Esophagus muscularis mucosa (tissue), 4 donors: ENCODE data around the gene BICC1. TPM values are rescaled to one million over a fixed set of nuclear protein-coding genes. Genes with fewer than 3 reads are reported as not detected.

Experiments used
- DNase-seq: peaks from one replicate; pipeline ENCODE4 v3.0.0-alpha.2; 2017; ENCODE audit errors: extremely low spot score
- H3K27ac ChIP-seq, 4 donors: fragments of 200-600 bp; sonication (generic); replicated peaks in 1 of 4; 1 replicate in 3 of 4; 2 replicates in 1 of 4; pipeline ENCODE4 v1.5.1; 2016 to 2019; ENCODE audit warnings: mild to moderate bottlenecking in 1 of 4
- H3K27me3 ChIP-seq, 4 donors: fragments of 200-600 bp; sonication (generic); one replicate each; pipeline versions ENCODE4 v1.5.1 to v1.6.0; 2016 to 2019
- H3K36me3 ChIP-seq, 4 donors: fragments of 200-600 bp; sonication (generic); one replicate each; pipeline ENCODE4 v1.5.1; 2016 to 2019
- H3K4me1 ChIP-seq, 4 donors: fragments of 200-600 bp; sonication (generic); one replicate each; pipeline ENCODE4 v1.5.1; 2016 to 2019
- H3K4me3 ChIP-seq, 4 donors: fragments of 200-600 bp; sonication (generic); 1 replicate in 2 of 4; 2 replicates in 2 of 4; pipeline ENCODE4 v1.5.1; 2016 to 2019; ENCODE audit warnings: mild to moderate bottlenecking in 4 of 4, moderate library complexity in 1 of 4
- H3K9me3 ChIP-seq, 4 donors: fragments of 200-600 bp; sonication (generic); 1 replicate in 3 of 4; 2 replicates in 1 of 4; pipeline ENCODE4 v1.5.1; 2016 to 2019
- EP300 ChIP-seq: sonication (generic); formaldehyde crosslinking; IDR thresholded peaks from one replicate; pipeline ENCODE4 v1.6.1; 2017; ENCODE audit warnings: antibody characterized with exemption
- POLR2A ChIP-seq: fragments of 450-650 bp; IDR thresholded peaks from one replicate; pipeline ENCODE4 v1.6.1; 2017; ENCODE audit warnings: antibody characterized with exemption, moderate library complexity, mild to moderate bottlenecking, low read depth
- POLR2AphosphoS5 ChIP-seq, 2 donors: sonication (generic); formaldehyde crosslinking; IDR thresholded peaks; one replicate each; pipeline ENCODE4 v1.6.1; 2017; ENCODE audit warnings: antibody characterized with exemption in 2 of 2
- WGBS: methylation state at CpG from one replicate; pipeline ENCODE4 v1.1.5; 2018; 5-methylcytosine and 5-hydroxymethylcytosine counted together
- intact Hi-C: fragments of 100-400 bp; cut with DNase I; formaldehyde crosslinking; loops from one replicate; pipeline ENCODE4 v1.15.1; 2023
- total RNA-seq, 4 donors: library from RNA; depleted of rRNA; stranded (reverse); fragments of >200 nt; gene quantifications; one replicate each; pipeline versions ENCODE4 v1.1.0 to v1.2.1, GENCODE V29; 2016
- TF ChIP-seq, protein P1 (sequence below), 3 experiments: fragments of 200-600 bp in 2 of 3; fragments of 450-650 bp in 1 of 3; sonication (generic) in 2 of 3; IDR thresholded peaks; one replicate each; pipeline ENCODE4 v1.5.1; 2017 to 2019; ENCODE audit warnings: antibody characterized with exemption in 3 of 3, mild to moderate bottlenecking in 2 of 3, moderate library complexity in 1 of 3

Gene BICC1
- total RNA-seq, 4 donors from 2014 or later: 19.1 to 24.9 (median 20.5) TPM

DNA sequence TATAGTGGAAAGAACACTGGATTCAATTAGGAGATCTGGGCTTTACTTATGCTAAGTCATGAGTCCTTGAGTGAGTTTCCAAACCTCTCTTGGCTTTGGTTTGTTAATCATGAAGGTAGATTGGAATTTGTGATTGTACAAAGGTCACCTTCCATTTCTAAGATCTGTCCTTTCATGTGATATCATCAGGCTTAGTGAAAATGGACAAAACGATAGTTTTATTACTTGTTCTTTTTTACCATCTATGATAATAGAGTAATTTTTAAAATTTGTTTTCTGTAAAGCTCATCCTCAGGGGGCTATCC is 309.0 kb downstream of the BICC1 start:
- H3K4me3 ChIP-seq: no peak overlapping the region
- H3K36me3 ChIP-seq: no peaks in the 10 kb centered on the region
- no peaks in the 10 kb centered on the region for H3K9me3 ChIP-seq
- peaks cover 0 to 22% (median 6%) of the 10 kb centered on the region in 4 donors for H3K4me1 ChIP-seq
- no peak for DNase-seq
- TF ChIP-seq, protein P1, sequence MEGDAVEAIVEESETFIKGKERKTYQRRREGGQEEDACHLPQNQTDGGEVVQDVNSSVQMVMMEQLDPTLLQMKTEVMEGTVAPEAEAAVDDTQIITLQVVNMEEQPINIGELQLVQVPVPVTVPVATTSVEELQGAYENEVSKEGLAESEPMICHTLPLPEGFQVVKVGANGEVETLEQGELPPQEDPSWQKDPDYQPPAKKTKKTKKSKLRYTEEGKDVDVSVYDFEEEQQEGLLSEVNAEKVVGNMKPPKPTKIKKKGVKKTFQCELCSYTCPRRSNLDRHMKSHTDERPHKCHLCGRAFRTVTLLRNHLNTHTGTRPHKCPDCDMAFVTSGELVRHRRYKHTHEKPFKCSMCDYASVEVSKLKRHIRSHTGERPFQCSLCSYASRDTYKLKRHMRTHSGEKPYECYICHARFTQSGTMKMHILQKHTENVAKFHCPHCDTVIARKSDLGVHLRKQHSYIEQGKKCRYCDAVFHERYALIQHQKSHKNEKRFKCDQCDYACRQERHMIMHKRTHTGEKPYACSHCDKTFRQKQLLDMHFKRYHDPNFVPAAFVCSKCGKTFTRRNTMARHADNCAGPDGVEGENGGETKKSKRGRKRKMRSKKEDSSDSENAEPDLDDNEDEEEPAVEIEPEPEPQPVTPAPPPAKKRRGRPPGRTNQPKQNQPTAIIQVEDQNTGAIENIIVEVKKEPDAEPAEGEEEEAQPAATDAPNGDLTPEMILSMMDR (IDR thresholded peaks at IDR 0.05): no peak
- no peak for TF ChIP-seq POLR2A
- no peak for TF ChIP-seq EP300
- no peak for TF ChIP-seq POLR2AphosphoS5 (IDR thresholded peaks at IDR 0.05)
- no peak overlapping the region for H3K27ac ChIP-seq
- H3K27me3 ChIP-seq: no peaks in the 10 kb centered on the region
- intact Hi-C loops: no loop called here
- 81% methylated on average over 1 of the region's 1 CpG for WGBS

DNA sequence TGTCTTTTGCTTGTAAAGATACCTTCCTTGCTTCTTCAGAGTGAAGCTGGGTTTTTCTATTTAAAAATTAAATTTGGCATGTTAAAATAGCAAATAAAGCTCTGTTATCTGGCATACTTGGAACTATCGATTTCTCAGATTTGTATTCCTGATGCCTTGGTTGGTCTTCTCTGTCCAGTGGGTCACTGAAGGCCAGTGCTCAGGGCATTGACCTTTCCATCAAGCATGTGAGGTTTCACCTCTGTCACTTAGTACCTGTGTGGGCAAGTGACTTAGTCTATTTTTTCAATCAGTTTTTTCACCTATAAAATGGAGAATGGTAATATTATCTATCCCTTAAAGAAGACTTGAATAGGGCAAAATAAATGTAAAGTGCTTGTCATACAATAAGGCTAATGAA is 311.3 kb downstream of the BICC1 start:
- no peak for DNase-seq
- H3K27ac ChIP-seq: no peak overlapping the region
- H3K27me3 ChIP-seq: no peaks in the 10 kb centered on the region
- TF ChIP-seq POLR2AphosphoS5 (IDR thresholded peaks at IDR 0.05): no peak
- TF ChIP-seq, protein P1 (IDR thresholded peaks at IDR 0.05): no peak
- TF ChIP-seq POLR2A: no peak
- no peak for TF ChIP-seq EP300
- peaks cover 0 to 4% (median 0%) of the 10 kb centered on the region in 4 donors for H3K36me3 ChIP-seq
- WGBS: 90% methylated on average over 1 of the region's 1 CpG
- no peak overlapping the region for H3K4me3 ChIP-seq
- intact Hi-C loops: no loop called here
- H3K4me1 ChIP-seq: peaks cover 0 to under 1% (median 0%) of the 10 kb centered on the region in 4 donors
- no peaks in the 10 kb centered on the region for H3K9me3 ChIP-seq

DNA sequence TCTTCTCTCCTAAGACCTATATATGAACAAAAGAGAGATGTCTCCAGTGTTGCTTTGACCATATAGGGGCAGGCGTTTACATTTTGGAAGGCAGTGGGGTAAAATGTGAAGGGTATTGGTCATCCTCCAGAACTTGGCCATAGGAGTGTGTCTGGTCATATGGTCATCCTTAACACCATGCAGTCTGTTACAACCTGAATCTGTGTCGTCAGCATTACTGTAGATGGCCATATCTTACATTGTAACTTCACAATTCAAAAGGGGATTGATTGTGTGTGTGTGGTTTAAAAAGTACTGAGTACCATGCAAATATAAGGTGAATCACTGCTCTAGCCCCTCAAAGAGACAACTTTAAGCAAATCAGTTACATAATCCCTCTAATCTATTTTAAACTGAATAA is 311.7 kb downstream of the BICC1 start:
- Histone ChIP-seq H3K4me1 (no peaks in the 10 kb centered on the region), H3K27me3 (no peaks in the 10 kb centered on the region), H3K27ac (no peak overlapping the region), H3K9me3 (no peaks in the 10 kb centered on the region), H3K36me3 (peaks cover 0 to 4% (median 0%) of the 10 kb centered on the region in 4 donors), H3K4me3 (no peak overlapping the region)
- intact Hi-C loops: no loop called here
- WGBS: 100% methylated on average over 2 of the region's 2 CpGs
- no peak for DNase-seq
- TF ChIP-seq, protein P1 (IDR thresholded peaks at IDR 0.05): no peak
- TF ChIP-seq POLR2AphosphoS5 (IDR thresholded peaks at IDR 0.05) (no peak), POLR2A (no peak), EP300 (no peak)

DNA sequence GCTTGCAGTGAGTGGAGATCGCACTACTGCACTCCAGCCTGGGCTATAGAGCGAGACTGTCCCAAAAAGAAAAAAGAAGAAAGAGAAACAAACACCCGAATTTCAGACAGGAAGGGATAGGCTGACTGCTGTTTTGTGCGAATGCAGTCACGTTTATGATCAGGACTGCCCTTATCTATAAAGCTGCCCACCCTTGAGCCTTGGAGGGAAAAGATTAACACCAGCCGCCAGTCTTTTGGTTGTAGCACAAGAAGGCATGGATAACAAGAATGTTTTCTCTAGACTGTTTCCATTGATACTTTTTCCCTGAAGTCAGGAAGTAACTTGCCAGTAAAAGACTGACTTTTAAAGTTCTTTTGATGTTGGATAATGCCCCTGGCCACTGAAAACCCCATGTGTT is 314.0 kb downstream of the BICC1 start:
- TF ChIP-seq POLR2A (no peak), EP300 (no peak), POLR2AphosphoS5 (IDR thresholded peaks at IDR 0.05) (no peak)
- TF ChIP-seq, protein P1 (IDR thresholded peaks at IDR 0.05): no peak
- no peaks in the 10 kb centered on the region for H3K9me3 ChIP-seq
- 56% methylated on average over 6 of the region's 6 CpGs for WGBS
- no peaks in the 10 kb centered on the region for H3K27me3 ChIP-seq
- no peaks in the 10 kb centered on the region for H3K4me1 ChIP-seq
- no peak overlapping the region for H3K4me3 ChIP-seq
- intact Hi-C loops: no loop called here
- DNase-seq: no peak
- H3K27ac ChIP-seq: no peak overlapping the region
- H3K36me3 ChIP-seq: peaks cover 0 to 4% (median 0%) of the 10 kb centered on the region in 4 donors

DNA sequence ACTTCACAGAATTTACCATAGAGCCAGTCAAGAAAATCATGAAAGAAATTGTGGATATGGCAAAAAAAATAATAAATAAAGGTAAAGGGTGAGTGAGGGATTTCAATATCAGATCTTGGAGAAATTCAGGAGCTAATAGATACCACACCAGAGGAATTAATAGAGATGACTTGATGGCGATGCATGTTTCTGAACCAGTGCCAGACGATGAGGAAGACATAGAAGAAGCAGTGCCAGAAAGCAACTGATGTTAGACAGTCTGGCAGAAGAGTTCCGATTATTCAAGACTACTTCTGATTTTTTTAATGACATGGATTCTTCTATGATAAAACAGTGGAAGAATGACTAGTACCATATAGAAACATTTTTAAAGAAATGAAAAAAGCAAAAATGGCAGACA is 314.7 kb downstream of the BICC1 start:
- intact Hi-C loops: no loop called here
- H3K36me3 ChIP-seq: peaks cover 0 to 4% (median 0%) of the 10 kb centered on the region in 4 donors
- H3K9me3 ChIP-seq: no peaks in the 10 kb centered on the region
- 85% methylated on average over 3 of the region's 3 CpGs for WGBS
- no peak for DNase-seq
- no peak overlapping the region for H3K4me3 ChIP-seq
- H3K27ac ChIP-seq: no peak overlapping the region
- H3K27me3 ChIP-seq: no peaks in the 10 kb centered on the region
- TF ChIP-seq POLR2A (no peak), EP300 (no peak), POLR2AphosphoS5 (IDR thresholded peaks at IDR 0.05) (no peak)
- TF ChIP-seq, protein P1 (IDR thresholded peaks at IDR 0.05): no peak
- no peaks in the 10 kb centered on the region for H3K4me1 ChIP-seq
